Germinal center (tissue), 1 donor: ENCODE results near the gene SHTN1.

Experiments used
- DNase-seq: peaks from one replicate; pipeline ENCODE4 v3.0.0; 2012; ENCODE audit warnings: mixed read lengths, low spot score

The SHTN1 gene

GRCh38 chr10:116833986-116834985 is 170.7 kb downstream of the SHTN1 start:
- no peak for DNase-seq

- no peak for DNase-seq
These were observed 173.2 kb downstream of the SHTN1 start for GRCh38 chr10:116831790-116832189.
